HG02678 (cell line): ENCODE results near the gene JMJD1C.
"Not testable (repeated sequence)": the region's sequence is repeated elsewhere in the genome, so short reads cannot be mapped to it uniquely, and the experiment has no call there.

Experiments used
- ATAC-seq: cut with Tn5 transposase; IDR thresholded peaks from one replicate; pipeline ENCODE4 v1.9.1; 2021; ENCODE audit warnings: mild to moderate bottlenecking, moderate library complexity; ENCODE audit not compliant: unreplicated experiment

The JMJD1C gene

DNA sequence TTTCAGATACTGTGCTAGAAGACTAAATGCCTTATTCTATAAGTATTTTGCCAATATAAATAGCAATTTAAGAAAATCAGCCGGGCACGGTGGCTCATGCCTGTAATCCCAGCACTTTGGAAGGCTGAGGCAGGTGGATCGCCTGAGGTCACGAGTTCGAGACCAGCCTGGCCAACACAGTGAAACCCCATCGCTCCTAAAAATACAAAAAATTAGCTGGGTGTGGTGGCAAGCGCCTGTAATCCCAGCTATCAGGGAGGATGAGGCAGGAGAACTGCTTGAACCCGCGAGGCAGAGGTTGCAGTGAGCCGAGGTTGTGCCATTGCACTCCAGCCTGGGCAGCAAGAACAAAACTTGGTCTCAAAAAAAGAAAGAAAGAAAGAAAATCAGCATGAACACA lies 230.6 kb downstream of the JMJD1C start:
- ATAC-seq, result not testable (repeated sequence)

DNA sequence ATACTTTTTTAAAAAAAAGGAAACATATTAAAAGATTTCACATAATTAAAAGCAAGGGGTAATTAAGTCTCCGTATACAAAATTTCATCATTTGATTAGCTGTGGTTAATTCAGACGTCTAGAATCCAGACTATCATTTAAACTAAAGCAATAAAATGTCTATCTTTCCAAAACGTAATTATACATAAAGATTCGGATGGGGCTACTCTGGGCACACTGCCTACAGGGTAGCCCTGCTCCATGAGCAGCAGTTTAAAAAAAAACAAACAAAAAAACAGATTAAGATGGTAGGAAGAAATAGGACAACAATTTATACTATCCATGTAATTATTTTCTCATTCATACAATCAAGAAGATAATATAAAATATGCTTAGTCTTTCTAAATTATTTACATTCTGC lies 236.6 kb downstream of the JMJD1C start:
- no peak for ATAC-seq

DNA sequence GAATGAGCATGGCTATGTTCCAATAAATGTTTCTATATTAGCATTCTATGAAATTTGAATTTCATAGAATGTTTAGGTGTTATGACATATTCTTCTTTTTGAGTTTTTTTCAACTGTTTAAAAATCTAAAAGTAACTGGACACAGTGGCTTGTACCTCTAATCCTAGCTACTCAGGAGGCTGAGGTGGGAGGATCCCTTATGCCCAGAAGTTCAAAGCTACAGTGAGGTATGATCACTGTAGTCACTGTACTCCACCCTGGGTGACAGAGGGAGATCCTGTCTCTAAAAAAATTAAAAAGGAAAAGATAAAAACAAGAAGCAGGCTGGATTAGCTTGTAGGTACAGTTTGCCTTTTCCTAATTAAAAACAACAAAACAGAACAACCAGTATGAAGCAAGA lies 237.5 kb downstream of the JMJD1C start:
- peak; percentile 42 for ATAC-seq

DNA sequence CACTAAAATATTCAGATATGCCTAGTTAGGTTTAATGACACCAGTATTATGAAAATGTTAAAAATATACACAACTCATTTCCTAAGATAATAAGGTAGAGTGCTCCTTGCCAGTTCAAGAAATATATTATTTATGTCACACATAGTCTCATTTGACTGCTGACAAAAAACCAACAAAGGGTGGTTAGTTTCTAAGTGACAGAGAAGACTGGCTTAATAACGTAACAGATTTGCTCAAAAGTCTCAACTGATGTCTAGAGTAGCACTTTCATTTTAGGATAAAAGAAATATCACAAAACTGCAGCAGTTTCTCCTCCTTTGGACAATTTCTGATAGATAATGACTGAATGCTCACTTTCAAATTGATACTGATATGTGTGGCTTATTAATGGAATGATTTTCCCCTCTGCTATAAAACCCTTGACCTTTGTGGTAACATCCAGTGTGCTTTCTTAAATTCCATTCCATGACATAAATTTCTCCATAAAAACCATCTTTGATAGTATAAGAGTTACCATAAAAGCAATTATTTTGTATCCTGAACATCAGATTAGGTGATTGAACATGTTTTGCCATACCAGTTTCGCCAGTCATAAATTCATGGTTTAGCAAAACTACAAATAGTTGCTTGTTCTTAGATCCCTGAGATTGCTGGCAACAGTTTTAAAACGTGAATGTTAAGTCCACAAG lies 238.4 kb downstream of the JMJD1C start:
- ATAC-seq, result peak; percentile 56

DNA sequence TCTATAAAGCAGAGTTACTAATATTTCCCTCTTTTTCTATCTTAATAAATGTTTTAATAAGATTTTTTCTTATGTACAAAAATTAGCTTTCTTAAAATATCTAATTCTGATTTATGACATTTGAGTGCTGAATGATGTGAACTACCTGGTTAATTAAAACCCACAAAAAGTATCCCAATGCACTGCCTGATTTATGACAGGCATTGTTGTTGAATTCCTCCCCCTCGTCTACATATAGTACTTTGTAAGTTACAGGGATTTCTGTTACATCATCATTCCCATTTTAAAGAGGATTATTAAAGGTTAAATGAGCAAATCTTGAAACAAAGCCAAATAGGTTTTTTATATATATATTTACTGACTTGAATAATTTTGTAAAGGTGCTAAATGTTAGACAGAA lies 241.5 kb downstream of the JMJD1C start:
- ATAC-seq, result no peak

DNA sequence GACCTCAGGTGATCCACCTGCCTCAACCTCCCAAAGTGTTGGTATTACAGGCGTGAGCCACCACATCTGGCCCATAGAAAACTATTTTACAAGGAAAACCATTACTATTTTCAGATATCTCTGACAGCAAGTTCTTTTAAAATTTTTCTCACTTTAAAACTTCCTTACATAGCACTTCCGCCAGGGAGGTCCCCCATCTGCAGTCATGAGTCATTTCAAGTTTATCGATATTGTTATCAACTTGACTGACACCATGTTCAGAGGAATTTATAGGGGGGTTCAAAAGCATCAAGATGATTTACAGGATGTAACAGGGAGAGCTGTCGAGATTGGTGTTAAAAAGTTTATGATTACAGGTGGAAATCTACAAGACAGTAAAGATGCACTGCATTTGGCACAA lies 243.8 kb downstream of the JMJD1C start:
- ATAC-seq, result no peak

DNA sequence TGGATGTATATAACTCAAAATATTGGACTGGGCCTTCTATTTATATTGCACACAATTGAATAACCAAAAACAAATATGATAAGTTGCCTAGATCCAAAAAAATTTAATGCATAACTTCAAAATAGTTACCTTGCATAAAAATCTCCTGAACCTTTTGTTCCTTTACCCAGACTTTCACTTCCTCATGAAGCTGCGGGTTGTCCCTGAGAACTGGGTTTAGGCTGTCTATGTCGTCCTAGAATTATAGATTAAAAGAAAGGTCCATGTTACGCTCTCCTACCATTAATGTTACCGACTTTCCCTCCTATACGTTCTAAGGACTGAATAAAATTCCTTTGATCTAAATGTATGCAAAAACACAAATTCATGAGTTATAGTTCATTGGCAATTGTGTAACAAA lies 246.0 kb downstream of the JMJD1C start:
- ATAC-seq, result no peak

DNA sequence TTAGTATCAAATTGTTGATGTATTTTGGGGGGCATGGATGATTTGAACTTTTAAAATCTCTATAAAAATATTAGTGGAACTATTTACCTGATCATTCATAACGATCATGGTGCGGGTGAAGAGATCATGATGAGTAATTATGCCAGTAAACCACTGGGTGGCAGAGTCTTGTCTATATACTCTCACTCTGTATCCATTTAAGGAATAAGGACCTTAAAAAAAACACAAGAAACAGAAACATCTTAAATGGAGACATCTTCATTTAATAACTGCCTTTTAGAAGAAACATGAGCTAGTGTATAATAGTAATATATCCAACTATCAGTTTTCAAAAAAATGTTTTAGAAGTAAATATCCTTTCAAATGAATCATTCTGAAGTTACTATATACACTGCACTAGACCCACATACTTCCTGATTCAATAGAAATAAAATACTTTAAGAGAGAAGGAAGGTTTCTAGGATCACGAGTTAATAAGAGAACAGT lies 248.6 kb downstream of the JMJD1C start:
- peak; percentile 86 for ATAC-seq

DNA sequence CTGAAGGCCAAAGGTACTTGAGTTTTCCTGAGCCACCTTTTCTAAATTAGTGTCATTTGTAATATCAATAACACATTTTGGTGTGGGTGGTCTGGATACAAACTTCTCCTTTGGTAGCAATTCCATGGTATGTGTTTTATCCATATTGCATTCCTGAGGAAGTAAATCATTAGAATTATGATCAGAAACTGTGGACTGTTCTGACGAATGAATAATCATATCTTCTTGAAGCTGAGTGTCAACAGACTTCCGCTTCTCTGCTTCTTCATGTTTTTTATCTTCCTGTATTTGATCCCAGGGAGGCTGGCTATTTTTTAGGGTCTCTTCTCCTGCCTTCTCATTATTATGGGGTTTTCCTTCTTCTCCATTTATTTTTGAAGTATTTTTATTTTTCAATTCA lies 251.2 kb downstream of the JMJD1C start:
- ATAC-seq, result no peak

DNA sequence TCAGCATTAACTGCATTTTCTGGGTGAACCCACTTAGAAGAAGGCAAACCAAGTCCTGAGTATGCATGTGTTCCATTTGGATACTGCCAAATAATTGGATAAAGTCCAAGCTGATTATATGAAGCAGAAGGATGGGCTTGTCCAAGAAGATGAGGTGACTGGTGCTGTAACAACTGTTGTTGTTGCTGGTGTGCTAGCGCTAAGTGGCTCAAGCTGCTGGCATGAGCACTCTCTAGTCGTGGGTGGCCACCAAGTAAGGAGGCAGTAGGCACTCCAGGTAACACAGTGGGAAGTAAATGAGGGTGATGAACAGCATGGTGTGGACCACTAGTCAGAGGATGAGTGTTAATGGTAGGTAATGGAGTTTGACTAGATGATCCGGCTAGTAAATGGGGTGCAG lies 252.3 kb downstream of the JMJD1C start:
- ATAC-seq, result no peak

DNA sequence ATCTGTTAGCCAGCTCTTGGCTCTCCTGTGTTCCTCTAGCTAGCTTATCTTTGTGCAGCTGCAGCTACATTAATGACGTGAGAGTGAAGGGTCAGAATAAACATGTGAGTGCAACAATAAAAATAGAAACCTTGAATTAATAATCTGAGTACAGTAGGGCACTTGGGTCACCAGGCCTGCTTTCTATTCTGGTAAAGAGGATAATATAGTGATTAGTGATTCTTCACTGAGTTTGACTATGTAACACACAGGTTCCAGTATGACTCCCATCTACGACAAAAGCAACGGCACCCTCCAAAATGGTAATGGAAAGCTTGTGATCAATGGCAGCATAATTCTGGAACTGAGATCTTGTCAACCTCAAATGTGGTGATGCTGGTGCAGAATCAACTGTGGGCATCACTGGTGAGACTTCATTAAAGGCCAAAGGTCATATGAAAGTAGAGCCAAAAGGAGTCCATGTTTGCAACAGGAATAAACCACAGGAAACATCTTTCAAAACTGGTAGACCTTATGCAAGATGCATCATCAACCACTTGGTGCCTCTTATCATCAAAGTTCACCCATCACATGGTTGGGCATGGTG lies 255.1 kb downstream of the JMJD1C start:
- peak; percentile 34 for ATAC-seq

DNA sequence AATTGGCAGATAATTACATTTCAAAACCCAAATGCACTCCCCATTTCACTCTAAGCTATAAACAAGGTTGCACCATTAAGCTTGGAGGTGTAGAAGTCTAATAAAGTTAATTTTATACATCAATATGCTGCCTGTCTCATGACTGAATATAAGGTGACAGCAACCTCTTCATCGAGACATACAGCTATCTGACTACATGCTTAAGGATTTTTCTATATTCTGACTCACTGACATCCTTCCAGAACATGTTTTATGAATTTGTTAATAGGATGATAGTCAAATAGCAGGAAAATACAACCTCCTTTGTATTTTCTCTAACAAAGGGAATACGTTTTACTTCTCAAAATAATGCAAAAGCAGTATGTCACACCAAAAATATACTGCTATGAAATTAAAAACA lies 256.1 kb downstream of the JMJD1C start:
- no peak for ATAC-seq

DNA sequence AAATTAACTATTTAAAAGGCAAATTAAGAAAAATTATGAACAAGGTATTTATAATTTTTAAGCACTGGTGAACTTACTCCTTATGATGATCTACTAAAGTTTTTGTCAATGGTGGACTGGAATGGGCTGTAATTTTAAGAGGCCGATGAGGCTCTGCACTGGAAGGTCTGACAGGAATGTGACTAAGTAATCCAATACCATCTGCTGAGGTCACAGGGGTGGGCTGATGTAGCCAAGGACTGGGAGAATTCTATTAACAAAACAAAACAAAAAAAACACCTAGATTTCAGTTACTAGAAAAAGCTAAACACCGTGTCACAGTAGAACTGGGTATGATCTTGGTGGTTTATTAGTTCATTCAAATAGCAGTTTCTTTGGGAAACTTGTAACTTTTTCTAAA lies 256.8 kb downstream of the JMJD1C start:
- no peak for ATAC-seq

DNA sequence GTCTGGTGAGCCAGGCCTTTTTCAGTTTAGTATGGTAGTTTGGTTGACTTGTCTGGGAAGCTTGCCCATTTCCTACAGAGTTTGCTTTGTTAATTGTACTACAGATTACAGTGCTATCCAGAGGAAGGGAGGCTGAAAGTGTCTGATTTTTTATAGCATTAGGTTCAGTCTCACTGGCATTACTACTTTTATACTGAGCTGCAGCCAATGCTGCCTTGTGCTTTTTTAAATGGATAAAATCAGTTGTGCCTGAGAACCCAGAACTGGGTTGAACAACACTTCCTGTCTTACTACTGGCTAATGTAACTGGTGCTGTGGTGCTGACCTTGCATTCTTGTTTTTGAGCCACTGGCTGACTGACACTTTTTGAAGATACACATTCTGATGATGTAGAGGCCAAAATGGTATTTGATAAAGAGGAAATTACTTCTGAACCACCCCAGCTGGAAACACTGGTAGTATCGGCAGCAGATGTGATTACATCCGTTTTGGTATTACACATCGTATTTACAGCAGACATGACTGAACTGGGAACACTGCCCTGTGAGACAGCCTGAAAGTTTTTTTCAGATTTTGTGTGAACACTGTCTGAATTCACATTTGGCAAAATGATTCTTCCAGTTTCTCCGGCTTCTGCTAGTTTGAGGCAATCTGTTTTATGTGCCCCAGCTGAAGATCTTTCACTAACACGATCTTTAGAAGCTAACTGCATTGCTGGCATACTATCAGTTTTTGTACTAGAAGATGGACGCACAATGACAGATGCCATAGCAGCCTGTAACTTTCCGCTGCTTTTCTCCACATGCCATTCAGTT lies 258.6 kb downstream of the JMJD1C start:
- no peak for ATAC-seq

DNA sequence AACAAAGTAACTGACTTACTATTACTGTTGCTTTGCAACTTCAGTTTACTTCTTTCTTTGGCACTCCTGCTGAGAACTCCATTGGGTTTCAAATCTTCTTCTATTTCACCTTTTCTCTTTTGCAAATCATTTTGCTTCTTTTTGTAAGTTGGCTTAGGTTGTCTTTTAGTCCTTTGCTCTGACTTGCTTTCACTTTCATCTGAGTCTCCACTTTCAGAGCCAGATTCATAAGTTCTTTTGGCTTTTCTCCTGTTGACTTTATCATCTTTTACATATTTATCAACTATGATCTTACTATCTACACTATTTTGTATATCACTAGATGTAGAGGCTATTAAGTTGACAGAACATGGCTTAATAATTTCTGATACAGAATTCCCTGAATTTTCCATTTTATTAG lies 259.2 kb downstream of the JMJD1C start:
- ATAC-seq, result no peak

DNA sequence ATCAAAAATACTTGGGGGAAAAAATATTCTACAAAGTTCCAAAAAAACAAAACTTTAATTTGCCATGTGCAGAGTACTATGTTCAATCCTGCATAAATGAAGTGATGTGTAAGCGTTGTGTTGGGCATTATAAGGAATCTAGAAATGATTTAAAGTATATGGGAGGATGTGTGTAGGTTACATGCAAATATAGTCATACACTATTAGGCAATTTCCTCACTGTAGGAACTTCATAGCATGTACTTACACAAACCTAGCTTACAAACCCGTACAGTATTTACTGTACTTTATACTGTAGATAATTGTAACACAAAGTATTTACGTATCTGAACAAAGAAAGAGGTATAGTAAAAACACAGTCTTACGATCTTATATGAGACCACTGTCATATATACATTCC lies 260.4 kb downstream of the JMJD1C start:
- ATAC-seq, result no peak

DNA sequence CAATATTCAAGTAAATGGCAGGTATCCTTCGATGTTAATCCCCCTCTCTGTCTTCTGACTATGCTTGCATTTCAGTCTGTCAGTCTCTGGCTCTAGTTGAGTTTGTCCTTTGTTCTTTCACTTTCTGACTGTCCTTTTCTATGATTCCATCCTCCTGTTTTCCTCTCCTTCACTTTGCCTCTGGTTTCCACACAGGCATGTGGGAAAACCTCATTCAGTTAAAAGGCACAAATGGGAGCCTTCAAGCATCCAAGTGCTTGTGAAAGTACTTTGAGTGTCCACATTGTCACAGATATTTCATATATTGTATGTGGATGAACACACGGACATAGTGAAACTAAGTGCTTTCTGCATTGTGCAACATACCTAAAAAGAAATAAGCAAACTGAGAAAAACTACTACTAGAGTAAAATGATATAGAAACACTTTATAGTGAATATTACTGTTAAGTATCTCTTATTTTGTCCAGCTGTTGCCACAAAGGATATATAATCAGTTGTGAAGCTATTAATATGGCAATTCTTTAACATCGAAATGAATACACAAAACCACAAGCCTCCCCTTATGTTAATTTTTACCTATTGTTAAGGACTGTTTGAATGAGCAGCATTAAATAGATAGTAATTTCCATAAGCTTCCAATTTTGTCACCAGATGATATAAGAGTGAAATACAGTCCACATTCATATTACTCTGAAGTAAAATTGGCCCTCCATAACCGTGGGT lies 260.9 kb downstream of the JMJD1C start:
- ATAC-seq, result peak; percentile 57

DNA sequence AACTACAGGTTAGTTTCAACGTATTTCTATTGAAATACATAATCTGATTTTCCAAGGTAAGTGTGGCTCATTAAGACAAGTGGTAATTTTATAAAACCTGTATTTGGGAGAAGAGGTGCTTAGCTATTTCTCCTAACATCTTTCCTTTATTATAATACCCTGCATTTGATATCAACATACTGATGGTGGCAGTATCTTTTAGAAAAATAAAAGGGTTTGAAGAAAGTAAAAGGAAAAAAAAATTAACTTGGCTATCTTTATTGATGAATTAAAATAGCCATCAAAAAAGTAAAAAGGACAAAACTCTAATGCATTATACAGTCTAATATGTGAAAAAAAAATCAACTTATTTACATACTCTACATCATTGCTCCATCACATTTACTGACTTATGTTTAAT lies 264.7 kb downstream of the JMJD1C start:
- no peak for ATAC-seq

DNA sequence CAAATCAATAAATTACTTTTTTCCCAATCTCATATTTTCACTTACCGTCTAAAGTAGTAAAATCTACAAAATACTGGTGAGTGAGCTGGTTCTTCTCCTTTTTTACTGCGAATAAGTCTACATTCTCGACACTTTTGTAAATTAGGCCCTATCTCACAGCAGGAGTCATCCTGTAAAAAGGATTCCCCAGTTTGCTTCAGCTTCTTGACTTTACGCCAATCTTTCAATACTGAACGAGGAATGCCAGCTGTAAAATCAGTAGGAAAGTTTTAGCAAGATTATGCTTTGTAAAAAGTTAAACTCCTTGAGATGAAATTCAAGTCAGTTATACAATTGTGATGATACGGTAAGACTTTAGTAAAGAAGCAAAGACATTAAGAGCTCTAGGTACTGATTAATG lies 265.3 kb downstream of the JMJD1C start:
- ATAC-seq, result no peak

DNA sequence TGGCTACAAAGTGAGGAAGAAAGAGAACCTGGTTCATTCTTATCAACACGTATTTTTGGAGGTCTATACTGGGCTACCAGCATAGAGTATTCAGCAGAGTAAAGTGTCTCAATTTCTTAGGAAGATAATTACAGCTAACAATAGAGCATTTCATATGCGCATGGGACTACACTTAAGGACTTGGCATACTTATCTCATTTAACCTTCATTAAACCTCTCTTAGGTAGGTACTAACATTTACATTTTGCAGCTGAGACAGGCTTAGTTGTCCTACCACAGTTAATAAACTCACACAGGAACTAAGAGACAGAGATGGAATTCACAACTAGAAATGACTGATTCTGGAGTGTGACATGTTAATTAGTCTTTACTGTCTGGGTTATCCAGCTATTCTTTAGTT lies 266.1 kb downstream of the JMJD1C start:
- ATAC-seq, result no peak

DNA sequence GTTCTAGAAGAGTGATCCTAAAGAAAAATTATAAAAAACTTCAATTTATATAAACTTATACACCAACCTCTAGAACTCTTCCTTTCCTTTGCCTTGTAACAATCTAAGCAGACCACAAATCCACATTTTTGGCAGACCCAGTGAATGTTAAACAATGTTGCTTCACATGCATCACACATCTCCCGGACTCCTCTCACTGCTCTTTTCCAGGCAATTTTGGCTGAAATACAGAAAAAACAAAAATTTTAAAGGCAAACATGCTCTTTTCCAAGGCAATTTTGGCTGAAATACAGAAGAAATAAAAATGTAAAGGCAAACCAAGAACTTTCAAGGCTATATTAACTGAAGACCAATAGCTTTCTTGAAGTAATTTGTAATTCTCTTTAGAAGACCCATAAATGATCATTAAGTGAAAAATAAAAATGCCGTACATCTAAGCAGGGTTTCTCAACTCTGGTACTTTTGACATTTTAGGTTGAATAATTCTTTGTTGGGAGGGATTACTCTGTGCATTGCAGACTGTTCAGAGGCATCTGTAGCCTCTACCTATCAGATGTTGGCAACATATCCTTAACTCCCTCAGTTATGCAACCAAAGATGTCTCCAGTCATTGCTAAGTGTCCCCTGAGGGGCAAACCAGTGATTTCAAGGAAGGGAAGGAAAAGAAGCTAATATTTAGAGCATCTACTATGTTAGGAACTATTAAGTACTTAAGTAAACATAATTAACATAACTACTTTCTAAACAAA lies 268.3 kb downstream of the JMJD1C start:
- no peak for ATAC-seq
